Osteocyte (in vitro differentiated cells): ENCODE measurements around the gene TAOK2. TPM values are rescaled to one million over a fixed set of nuclear protein-coding genes. Genes with fewer than 3 reads are reported as not detected.
"Not testable (repeated sequence)": the region's sequence is repeated elsewhere in the genome, so short reads cannot be mapped to it uniquely, and the experiment has no call there.

Experiments
- DNase-seq: peaks from one replicate; pipeline ENCODE4 v3.0.0; 2021; ENCODE audit warnings: mixed read lengths; ENCODE audit not compliant: unreplicated experiment; ENCODE audit errors: extremely low spot score
- H3K27ac Mint-ChIP-seq: one replicate; pipeline ENCODE4 v1.8.0; 2021; ENCODE audit warnings: mild to moderate bottlenecking, mixed read lengths; ENCODE audit not compliant: unreplicated experiment
- H3K27me3 Mint-ChIP-seq: one replicate; pipeline ENCODE4 v1.8.0; 2021; ENCODE audit warnings: mixed read lengths; ENCODE audit not compliant: unreplicated experiment
- H3K36me3 Mint-ChIP-seq: one replicate; pipeline ENCODE4 v1.8.0; 2021; ENCODE audit warnings: mixed read lengths; ENCODE audit not compliant: unreplicated experiment
- H3K4me1 Mint-ChIP-seq: one replicate; pipeline ENCODE4 v1.8.0; 2021; ENCODE audit warnings: mixed read lengths; ENCODE audit not compliant: unreplicated experiment
- H3K4me3 Mint-ChIP-seq: one replicate; pipeline ENCODE4 v1.8.0; 2021; ENCODE audit warnings: mild to moderate bottlenecking, moderate library complexity, mixed read lengths; ENCODE audit not compliant: unreplicated experiment
- H3K9me3 Mint-ChIP-seq: one replicate; pipeline ENCODE4 v1.8.0; 2021; ENCODE audit warnings: mixed read lengths; ENCODE audit not compliant: unreplicated experiment
- total RNA-seq: library from RNA; stranded (reverse); gene quantifications from 2 replicates; pipeline ENCODE4 v1.2.1, GENCODE V29; 2021
- TF ChIP-seq, protein P1 (sequence below): fragments of 200-600 bp; sonication (generic); IDR thresholded peaks from 2 replicates; pipeline ENCODE4 v1.5.0; 2021; ENCODE audit warnings: antibody characterized with exemption, mild to moderate bottlenecking, moderate library complexity

The TAOK2 gene
- total RNA-seq, 1 donor from 2014 or later, result 48.8 TPM

DNA sequence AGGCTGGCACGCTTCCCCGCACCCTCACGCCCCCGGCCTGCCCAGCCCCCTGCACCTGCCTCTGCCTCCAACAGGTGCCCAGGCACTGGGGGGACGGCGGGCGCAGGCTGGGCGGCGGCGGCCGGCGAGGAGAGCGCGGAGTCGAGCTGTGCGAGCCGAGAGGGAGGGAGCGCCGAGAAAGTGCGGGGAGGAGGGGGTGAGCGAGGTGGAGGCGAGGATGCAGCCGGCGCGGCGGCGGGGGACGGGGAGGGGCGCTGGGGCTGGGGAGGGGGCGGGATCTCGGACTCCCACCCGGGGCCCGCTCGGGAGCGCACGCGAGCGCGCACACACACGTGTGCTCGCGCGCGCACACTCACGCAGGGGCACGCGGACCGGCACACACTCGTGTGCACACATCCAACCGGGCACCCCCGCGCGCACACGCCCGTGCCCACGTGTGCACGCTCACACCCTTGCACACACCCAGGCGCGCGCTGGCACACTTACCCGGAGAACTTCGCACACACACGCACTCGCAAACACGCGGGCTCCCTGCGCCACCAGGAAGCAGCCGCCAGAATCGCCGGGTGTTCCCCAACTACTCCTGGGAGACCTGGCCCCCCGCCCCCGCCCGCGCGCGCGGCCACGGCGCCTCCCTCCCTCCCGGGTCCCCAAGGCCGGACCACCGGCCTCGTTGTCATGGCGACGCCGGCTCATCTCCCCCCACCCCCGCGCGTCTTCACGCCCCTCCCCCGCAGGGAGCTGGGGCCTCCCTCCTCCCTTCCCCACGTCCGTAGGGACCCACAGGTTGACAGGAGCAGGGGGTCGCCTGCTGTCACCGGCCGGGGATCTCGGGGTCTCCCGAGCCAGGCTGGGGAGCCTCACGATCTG is 37.4 kb downstream of the TAOK2 start, which contains the start of gene DOC2A:
Gene DOC2A, minus strand, starts transcription at position 184 of the 870 bp plus-strand sequence. CDS start 805 bp downstream, outside the sequence.
- H3K4me3 Mint-ChIP-seq, result peak within 1 kb of the TSS; percentile 73
- DNase-seq, result no peak
- H3K4me1 Mint-ChIP-seq, result peaks cover 8% of the 10 kb centered on the region
- no peak within 1 kb of the TSS for H3K27ac Mint-ChIP-seq
- H3K9me3 Mint-ChIP-seq, result no peaks in the 10 kb centered on the region
- TF ChIP-seq, protein P1, sequence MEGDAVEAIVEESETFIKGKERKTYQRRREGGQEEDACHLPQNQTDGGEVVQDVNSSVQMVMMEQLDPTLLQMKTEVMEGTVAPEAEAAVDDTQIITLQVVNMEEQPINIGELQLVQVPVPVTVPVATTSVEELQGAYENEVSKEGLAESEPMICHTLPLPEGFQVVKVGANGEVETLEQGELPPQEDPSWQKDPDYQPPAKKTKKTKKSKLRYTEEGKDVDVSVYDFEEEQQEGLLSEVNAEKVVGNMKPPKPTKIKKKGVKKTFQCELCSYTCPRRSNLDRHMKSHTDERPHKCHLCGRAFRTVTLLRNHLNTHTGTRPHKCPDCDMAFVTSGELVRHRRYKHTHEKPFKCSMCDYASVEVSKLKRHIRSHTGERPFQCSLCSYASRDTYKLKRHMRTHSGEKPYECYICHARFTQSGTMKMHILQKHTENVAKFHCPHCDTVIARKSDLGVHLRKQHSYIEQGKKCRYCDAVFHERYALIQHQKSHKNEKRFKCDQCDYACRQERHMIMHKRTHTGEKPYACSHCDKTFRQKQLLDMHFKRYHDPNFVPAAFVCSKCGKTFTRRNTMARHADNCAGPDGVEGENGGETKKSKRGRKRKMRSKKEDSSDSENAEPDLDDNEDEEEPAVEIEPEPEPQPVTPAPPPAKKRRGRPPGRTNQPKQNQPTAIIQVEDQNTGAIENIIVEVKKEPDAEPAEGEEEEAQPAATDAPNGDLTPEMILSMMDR, result no peak
- H3K36me3 Mint-ChIP-seq, result no peaks in the 10 kb centered on the region
- peaks cover 11% of the 10 kb centered on the region for H3K27me3 Mint-ChIP-seq

DNA sequence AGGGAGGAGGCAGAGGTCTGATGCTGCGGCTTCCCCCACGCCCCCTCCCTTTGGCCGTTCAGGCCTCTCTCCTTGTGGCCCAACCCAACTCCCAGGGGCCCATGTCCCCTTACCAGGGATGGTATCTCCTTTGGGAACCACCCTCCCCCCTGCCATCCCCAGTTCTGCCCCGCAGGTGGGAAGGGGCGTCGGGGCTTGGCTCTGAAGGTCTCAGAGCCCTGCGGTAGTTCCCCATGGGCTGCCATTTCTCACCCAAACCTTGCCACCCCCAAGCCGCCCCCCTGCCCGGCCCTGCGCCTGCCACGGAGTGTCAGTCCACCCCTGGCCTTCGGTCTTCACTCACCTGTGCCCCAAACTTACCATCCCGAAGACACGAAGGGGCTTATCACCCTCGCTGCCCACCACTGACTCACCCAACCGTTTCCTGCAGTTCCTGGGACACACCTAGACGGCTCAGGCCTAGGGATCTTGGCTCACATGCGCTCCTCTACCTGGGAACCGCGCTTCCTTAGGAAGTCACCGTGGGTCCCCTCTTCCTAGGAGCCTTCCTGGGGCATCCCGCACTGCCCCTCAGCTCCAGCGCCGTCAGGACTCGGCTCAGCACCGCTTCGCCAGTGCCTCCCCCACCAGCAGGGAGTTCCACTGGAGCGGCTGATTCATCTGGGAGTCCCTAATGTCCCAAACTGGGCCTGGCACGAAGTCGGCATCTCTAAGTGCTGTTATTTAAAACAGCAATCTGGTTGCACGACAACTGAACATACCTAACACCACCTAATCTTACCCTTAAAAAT is 38.2 kb downstream of the TAOK2 start:
- Mint-ChIP-seq H3K27ac (no peak overlapping the region), H3K36me3 (no peaks in the 10 kb centered on the region), H3K9me3 (no peaks in the 10 kb centered on the region), H3K4me3 (peak overlapping the region; percentile 73), H3K4me1 (peaks cover 8% of the 10 kb centered on the region), H3K27me3 (peaks cover 11% of the 10 kb centered on the region)
- no peak for DNase-seq
- TF ChIP-seq, protein P1, result no peak

DNA sequence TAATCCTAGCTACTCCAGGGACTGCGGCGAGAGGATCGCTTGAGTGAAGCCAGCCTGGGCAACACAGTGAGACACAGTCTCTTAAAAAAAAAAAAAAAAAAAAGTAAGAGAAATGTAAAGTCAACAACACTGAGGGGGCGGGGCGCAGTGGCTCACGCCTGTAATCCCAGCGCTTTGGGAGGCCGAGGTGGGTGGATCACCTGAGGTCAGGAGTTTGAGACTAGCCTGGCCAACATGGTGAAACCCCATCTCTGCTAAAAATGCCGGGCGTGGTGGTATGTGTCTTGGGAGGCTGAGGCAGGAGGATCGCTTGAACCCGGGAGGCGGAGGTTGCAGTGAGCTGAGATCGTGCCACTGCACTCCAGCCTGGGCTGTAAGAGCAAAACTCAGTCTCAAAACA is 38.9 kb downstream of the TAOK2 start:
- not testable (repeated sequence) for H3K27ac Mint-ChIP-seq, H3K4me3 Mint-ChIP-seq, H3K36me3 Mint-ChIP-seq, DNase-seq, H3K9me3 Mint-ChIP-seq, H3K4me1 Mint-ChIP-seq
- peaks cover 13% of the 10 kb centered on the region for H3K27me3 Mint-ChIP-seq

DNA sequence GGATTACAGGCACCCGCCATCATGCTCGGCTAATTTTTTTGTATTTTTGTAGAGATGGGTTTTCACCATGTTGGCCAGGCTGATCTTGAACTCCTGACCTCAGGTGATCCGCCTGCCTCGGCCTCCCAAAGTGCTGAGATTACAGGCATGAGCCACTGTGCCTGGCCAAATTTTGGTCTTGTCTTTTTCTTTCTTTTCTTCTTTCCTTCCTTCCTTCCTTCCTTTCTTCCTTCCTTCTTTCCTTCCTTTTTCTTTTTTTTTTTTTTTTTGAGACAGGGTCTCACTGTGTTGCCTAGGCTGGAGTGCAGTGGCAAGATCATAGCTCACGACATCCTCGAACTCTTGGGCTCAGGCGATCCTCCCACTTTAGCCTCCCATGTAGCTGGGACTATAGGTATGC is 41.8 kb downstream of the TAOK2 start:
- H3K27ac Mint-ChIP-seq, H3K4me3 Mint-ChIP-seq, DNase-seq, H3K9me3 Mint-ChIP-seq, H3K4me1 Mint-ChIP-seq, H3K36me3 Mint-ChIP-seq: not testable (repeated sequence)
- peaks cover 16% of the 10 kb centered on the region for H3K27me3 Mint-ChIP-seq

DNA sequence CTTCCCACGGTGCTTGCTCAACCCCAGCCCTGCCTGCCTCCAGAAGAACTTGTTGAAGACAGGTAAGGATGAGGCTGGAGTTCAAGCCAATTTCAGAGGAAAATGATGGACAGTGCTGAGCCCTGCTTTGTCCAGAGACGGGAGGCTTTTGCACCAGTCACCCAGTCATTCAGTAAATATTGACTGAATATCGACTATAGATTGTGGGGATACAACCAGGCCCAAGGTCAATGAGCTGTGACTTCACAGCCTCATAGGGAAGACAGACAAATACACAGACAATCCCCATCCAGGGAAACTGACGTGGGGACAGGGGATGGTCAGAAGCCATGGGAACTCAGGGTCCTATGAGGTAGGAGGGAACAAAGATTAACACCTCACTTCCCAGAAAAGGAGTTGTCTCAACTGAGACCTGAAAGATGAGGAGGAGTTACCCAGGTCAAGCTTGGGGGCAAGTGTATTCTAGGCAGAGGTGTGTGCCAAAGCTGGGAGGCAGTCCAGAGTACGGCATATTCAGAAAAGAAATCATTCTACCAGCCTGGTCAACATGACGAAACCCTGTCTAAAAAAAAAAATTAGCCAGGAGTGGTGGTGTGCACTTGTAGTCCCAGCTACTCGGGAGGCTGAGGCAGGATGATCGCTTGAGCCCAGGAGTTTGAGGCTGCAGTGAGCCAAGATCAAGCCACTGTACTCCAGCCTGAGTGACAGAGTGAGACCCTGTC is 43.0 kb downstream of the TAOK2 start:
- peaks cover 14% of the 10 kb centered on the region for H3K27me3 Mint-ChIP-seq
- no peak for DNase-seq
- peaks cover 10% of the 10 kb centered on the region for H3K4me1 Mint-ChIP-seq
- H3K27ac Mint-ChIP-seq, result no peak overlapping the region
- no peak overlapping the region for H3K4me3 Mint-ChIP-seq
- H3K36me3 Mint-ChIP-seq, result no peaks in the 10 kb centered on the region
- TF ChIP-seq, protein P1, result no peak
- H3K9me3 Mint-ChIP-seq, result no peaks in the 10 kb centered on the region
